Astrocyte of the spinal cord (primary cell): Measurements from ENCODE around the gene ORAI2.

Source experiments
- DNase-seq: peaks from one replicate; pipeline ENCODE4 v3.0.0; 2011; ENCODE audit warnings: low read depth, low spot score
- H3K4me3 ChIP-seq: 2 replicates; pipeline ENCODE4 v1.5.1; 2011; ENCODE audit warnings: low read depth, mild to moderate bottlenecking, low read length, moderate library complexity
- CTCF ChIP-seq: IDR thresholded peaks from 2 replicates; pipeline ENCODE4 v1.5.1; 2012; ENCODE audit warnings: low read depth, mild to moderate bottlenecking, low read length, inconsistent platforms
- in situ Hi-C: cut with HindIII; loops from 2 replicates; pipeline ENCODE4 v1.10.0; 2017; ENCODE audit warnings: low sequenced_read_pairs

Gene ORAI2

GRCh38 chr7:102418592-102418991 lies 14.8 kb upstream of the ORAI2 start:
- H3K4me3 ChIP-seq, result no peak overlapping the region
- TF ChIP-seq CTCF, result no peak
- no peak for DNase-seq
- in situ Hi-C loops, result loop anchor here (10.0 kb wide), 1 partner anchor 134 kb away; the partner anchor contains the start of gene SH2B2

- H3K4me3 ChIP-seq, result no peak overlapping the region
- in situ Hi-C loops, result no loop called here
- TF ChIP-seq CTCF, result no peak
- DNase-seq, result no peak
Measured at GRCh38 chr7:102421706-102422240, 11.6 kb upstream of the ORAI2 start.

GRCh38 chr7:102424129-102424551 lies 9.2 kb upstream of the ORAI2 start:
- in situ Hi-C loops, result no loop called here
- TF ChIP-seq CTCF, result no peak
- no peak for DNase-seq
- H3K4me3 ChIP-seq, result no peak overlapping the region

GRCh38 chr7:102424787-102425218 lies 8.6 kb upstream of the ORAI2 start:
- no peak overlapping the region for H3K4me3 ChIP-seq
- DNase-seq, result no peak
- in situ Hi-C loops, result no loop called here
- TF ChIP-seq CTCF, result no peak

- in situ Hi-C loops, result no loop called here
- no peak overlapping the region for H3K4me3 ChIP-seq
- TF ChIP-seq CTCF, result no peak
- no peak for DNase-seq
Measured at GRCh38 chr7:102425639-102426267, 7.6 kb upstream of the ORAI2 start.

- no peak for TF ChIP-seq CTCF
- in situ Hi-C loops, result no loop called here
- DNase-seq, result no peak
- no peak overlapping the region for H3K4me3 ChIP-seq
Measured at GRCh38 chr7:102426268-102427018, 6.9 kb upstream of the ORAI2 start.
